Ureter (tissue), 1 donor: ENCODE results near the gene ADPRM. TPM values are rescaled to one million over a fixed set of nuclear protein-coding genes. Genes with fewer than 3 reads are reported as not detected.

Experiments
- DNase-seq: peaks from one replicate; pipeline ENCODE4 v3.0.0-alpha.2; 2020; ENCODE audit warnings: low spot score
- total RNA-seq: library from RNA; stranded (reverse); gene quantifications from one replicate; pipeline ENCODE4 v1.2.4, GENCODE V29; 2023
- donor health status: DM: yes; HTN: yes; CAD: no.

The ADPRM gene
- total RNA-seq, 1 donor from 2014 or later = 12.8 TPM

DNA sequence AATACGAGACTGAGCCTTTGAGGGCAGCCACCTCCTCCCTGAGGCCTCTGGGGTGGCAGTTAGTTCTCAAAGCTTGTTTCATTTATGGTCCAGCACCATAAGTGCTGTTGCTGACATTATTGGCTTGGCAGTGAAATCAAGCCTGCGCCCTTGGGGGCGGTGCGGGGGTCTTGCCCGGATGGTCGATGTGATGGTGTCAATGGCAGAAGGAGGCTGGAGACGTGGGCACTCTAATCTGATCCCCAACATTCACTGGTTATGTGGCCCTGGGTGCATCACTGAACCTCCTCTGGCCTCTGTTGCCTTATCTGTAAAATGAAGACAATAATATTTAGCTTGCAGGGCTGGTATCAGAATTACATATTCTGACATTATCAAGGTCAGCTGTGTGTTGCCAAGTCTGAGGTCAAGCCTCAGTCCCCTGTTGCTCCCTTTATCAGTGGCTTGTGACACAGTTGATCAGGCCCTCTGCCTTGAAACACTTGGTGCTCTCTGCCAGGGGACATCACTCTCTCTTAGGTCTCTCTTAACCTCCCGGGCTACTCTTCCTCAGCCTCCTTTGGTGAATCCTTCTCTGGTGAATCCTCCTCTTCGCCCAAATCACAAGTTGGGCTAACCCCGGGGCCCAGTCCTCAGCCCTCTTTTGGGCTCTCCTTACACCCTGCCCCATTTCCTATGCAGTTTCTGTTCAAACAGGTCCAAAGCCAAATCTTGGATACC lies 44.2 kb downstream of the ADPRM start:
- DNase-seq = no peak

DNA sequence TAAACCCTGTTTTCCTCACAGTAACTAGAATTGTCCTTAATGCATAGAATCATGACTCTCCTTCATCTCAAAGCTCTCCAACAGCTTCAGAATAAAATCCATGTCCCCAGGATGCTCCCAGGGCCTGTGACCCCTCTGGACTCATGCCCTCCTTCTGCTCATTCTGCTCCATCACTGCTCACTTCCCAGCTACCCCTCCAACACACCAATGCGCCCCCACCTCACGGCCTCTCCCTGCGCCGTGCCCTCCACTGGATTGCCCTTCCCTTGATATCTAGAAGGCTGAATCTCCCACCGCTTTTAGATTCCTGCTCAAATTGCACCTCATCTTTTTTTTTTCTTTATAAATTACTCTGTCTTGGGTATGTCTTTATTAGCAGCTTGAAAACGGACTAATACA lies 45.0 kb downstream of the ADPRM start:
- no peak for DNase-seq

DNA sequence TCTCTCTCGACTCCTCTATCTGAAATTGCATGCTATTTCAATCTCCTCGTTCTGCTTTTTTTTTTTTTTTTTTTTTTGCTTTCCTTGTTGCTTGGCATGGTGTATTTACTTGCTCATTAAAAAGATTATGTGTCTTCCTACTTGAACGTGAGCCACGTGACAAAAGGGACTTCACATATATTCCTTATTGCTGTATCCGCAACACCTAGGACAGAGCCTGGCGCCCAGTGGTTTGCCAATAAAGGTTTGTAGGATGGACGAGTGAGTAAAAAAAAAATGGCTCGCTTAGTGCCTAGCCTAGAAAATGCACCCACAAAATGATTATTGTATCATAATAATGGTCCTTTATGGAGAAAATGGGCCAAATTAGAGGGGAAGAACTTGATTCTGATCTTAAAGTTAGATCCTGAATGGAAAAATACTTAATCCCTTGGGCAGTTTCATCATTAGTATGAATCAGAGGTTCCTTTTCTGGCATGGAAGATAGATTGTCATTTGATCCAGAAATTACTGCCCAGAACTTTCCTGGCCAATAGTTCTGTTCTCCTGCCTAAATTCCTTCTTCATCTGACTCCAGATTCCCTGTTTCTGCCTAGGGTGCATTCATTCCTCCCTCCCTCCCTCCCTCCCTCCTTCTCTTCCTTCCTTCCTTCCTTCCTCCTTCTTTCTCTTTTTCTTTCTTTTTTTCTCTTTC lies 46.1 kb downstream of the ADPRM start:
- no peak for DNase-seq

DNA sequence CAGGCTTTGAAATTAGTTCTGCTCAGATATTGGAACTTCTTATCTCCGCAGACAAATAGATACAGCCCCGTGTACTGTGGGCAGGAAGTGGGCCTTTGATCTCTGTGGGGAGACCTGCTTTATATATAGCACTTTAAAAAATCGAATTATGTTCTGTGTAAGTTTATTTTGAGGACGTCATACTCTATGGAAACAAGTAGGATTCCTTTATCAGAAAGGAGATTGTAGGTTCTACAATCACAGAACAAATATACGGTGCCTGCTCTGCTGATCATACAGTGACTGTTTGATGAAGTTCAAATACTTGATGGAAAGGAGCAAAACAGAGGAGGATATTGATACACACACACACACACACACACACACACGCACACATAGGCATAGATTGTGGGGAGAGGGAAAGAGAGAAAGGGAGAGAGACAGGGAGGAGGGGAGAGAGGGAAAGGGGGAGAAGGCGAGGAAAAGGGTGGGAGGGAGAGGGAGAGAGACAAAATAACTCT lies 47.2 kb downstream of the ADPRM start:
- DNase-seq = no peak

DNA sequence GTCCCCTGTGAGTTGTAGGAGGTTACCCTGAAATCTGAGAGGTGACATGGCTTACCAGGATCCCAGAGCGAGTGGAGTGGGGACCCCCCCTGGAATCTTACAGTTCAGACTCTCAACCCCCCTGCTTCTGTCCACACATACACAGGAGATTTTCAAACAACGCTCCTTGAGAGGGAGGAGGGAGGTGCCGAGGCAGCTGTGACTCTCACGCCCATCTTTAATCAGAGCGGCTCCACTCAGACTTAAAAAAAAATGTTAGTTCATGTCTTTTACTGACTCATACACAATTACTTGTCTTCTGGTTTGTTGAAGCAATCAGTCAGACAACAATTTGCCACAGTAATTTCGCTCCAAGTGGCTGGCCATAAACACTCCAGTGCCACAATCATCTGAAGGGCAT lies 47.8 kb downstream of the ADPRM start:
- DNase-seq = no peak

DNA sequence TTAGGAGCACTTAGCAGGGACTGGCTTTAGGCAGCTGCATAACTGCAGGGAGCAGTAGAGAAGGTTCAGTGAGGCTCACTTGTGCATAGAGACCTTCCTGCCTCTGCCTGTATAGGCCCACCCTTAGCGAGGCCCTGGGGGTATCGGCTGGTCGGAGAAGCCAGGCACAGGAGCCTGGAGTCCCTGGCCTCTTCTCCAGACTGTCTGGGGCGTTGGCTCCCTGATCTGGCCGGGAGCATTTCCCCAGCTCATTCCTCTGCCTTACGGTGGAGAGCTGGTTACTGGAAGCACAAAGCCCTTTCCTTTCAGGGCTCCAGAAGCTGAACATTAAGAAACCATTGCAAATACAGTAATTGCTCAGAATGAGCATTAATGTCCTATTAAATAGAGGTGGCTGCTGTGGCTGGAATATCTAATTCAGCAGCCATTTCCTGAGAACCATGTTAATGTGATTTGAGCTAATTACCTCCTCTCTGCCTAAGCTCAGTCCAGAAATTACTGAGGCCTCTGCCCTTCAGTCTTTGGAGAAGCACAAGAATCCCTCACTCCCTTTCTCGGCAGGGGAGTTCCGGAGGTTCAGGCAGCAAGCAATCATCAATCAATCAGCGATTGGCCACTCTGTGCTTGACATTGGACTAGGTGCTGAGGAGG lies 51.3 kb downstream of the ADPRM start:
- no peak for DNase-seq

DNA sequence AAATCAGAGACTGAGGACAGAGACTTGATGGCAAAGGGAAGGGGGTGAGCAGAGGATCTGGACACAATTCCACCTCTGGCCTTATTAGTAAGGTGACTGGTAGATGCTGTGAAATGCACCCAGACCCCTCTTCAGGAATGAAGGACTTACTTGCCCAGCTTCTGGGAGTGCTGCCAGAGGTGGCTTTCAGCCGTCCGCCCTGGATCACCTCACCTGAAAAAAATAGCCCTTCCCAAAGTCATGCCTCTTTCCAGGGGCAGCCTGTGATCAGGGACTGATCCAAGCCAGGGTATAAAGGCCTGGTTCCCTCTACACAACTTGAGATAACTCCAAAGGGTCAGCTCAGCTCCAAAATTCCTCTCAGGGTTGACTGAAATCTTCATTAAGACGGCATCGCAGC lies 52.8 kb downstream of the ADPRM start:
- DNase-seq = no peak

DNA sequence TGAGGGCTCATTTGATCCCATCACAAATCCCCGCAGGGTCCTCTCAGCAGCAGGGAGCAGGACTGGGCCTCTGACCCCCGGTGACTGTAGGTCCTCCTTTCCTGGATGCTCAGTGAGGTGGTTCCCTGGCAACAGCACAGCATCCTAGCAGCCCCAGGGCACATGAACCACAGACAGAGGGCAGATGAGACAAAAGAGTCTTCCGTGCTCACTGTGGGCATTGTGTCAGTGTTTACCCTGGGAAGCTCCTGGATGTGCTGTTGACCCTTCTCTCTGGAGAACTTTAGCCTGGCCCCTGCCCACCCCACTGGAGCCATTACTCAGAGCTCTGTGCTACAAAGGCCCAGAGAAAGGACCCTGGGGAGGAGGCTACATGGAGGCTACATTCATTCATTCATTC lies 54.2 kb downstream of the ADPRM start:
- DNase-seq = no peak

DNA sequence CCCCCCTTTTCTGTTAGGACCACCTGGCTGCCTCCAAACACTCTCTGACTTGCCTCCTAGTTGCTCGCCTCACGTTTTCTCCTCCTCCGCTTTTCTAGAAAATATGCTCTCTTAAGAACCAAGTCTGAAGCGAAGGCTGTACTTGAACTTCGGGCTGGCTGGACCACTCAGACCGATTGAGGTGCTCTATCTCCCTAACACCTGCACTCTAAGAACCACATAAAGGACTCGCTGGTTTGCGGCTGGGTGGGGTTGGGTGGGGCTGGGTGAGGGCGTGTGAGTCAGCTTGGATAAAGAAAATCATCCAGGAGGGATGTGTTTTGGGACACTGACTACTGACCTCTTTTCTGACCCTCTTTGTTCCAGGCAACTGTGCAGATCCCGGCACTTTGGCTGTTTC lies 55.3 kb downstream of the ADPRM start:
- no peak for DNase-seq

DNA sequence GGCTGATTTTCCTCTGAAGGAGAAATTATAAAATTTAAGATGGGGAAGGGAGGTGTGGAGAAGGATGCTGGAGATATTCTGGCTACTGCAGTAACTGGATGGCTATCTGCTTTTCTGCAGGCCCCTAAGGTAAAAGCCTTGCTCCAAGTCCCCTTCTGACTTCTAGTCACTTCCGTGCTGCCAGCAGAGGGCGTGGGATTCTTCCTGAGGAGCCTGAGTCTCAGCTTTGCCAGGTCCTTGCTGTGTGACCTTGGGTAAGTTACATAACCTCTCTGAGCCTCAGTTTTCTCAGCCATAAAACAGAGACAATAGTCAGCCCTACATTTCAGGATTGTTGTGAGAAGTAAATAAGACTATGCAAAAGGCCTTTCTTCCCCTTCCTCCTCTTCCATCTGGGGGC lies 56.7 kb downstream of the ADPRM start:
- DNase-seq = no peak

DNA sequence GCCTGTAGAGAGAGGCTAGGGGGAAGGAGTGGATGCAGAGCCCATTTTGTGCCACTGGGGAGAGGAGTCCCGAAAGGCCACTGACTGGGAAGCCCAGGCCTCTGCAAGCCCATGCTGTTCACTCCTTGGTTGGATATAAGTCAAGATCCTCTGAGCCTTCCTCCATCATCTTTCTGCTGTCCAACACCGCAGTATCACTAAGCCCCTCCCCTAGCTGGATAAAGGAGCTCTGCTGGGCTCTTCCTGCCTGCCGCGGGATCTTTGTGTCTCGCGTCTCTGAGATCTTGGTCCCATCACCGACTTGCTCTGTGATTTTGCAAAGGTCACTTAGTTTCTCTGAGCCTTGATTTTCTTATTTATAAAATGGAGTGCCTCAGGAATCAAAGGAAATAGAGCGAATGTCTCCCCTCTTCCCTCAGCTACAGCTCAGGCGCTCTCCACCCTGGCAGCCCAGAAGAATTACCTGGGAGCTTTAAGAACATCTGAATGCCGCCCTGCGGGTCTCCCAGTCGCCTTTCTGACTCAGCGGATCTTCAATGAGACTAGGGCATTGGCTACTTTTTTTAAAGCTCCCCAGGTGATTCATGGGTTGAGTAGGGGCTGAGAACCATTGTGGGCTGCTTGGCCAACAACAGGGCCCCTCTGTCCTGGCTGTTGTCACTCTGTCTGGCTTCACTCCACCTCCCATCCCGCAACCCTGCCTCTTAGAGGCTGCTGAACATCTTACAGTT lies 57.6 kb downstream of the ADPRM start:
- DNase-seq = no peak

DNA sequence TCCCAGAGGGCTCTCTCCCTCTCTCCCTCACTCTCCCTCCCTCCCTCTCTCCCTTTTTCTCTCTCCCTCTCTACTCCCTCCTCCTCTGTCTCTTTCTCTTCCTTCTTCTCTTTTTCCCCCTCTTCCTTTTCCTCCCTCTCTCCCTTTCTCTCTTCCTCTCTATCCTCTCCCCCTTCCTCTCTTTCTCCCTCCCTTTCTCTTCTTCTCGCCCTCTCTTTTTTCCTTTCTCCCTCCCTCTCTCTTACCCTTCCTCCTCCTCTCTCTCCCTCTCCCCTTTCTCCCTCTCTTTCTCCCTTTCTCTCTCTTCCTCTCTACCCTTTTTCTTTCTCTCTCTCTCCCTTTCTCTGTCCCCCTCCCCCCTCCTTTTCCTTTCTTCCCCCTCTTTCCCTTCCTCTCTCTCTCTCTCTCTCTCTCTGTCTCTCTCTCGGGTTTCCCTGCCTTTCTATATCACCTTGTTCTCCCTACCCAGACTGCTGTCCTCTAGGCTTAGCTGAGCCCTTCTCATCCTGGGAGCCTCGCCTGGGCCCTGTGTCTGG lies 58.3 kb downstream of the ADPRM start:
- DNase-seq = no peak

DNA sequence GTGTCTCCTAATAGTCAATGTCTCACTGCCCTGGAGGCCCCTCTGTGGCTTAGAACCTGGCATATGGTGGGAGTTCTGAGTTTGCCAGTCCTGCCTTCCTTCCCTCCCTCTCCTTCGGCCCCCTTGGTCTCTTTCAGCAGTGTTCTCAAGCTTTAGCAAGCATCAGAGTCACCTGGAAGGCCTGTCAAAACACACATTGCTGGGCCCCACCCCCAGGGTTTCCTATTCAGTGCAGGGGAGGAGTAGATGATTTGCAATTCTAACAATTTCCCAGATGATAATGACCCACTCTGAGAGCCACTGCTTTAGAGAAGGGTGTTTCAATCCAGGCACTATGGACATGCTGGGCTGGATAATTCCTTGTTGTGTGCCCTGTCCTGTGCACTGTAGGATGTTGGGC lies 58.8 kb downstream of the ADPRM start:
- DNase-seq = no peak

DNA sequence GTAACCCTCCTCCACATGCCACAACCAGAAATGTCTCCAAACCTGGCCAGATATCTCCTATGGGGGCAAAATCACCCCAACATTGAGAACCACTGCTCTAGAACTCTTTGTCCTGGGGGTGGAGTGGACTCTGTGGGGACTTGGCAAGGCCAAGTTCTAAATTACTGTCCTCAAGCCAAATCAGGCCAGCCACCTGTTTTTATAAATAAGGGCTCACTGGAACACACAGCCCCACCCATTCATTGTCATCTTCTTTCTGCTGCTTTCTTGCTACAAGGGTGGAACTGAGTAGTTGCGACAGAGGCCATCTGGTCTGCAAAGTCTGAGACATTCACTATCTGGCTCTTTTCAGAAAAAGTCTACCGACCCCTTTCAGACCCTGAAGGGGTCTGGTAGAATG lies 59.2 kb downstream of the ADPRM start:
- DNase-seq = no peak

DNA sequence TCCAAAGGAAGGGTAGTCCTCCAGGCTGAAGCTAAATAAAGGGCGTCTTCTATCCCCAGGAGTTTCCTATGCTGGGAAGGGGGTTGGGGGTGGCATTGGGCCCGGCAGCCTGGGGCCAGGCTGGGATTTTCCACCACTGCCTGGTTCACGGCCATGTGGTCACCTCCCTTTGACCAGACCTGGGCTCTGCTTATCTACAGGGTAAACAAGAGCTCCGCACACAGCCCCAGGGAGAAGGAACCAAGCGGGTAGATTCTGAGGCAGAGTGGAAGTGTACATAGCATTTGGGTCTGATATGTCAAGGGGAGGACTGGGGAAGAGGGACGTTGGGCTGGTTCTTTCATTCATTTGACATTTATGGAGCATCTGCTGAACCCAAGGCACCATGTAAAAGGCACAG lies 59.7 kb downstream of the ADPRM start:
- no peak for DNase-seq

DNA sequence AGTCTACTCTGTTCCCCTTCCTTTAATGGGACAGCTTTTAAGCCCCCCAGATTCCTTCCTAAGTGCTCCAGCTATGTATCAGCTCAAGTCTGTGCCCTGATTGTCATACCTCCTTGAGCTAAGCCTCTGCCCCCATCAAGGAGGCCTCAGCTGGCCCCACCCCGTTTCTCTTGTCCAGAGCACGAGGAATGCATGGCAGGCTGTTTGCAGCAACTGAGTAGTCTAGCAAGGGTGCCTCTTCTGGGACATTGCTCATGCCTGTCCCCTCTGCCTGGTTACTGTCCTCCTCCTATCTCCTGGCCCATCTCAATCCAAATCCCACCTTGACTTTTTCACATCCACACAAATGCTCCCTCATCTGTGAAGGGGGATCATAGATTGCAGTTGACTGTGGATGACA lies 60.3 kb downstream of the ADPRM start:
- no peak for DNase-seq

DNA sequence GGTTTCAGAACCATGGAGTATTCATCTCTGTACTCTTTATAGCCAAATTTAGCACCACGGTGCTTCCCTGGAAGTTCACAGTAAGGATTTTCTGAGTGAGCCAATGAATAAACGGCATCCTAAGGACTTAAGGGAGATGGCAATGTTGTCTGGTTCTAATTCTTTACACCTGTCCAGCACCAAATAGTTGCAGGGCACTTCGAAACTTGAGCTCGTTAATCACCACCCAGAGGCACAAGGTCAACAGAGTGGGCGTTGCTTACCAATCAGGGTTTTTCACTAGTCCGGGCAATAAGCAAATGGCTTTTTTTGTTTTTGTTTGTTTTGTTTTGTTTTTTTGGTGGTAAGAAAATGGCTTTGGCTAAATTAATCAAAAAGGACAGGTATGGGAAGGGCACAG lies 60.7 kb downstream of the ADPRM start:
- DNase-seq = no peak

Other genes starting within 250 kb of the ADPRM start
- not detected for gene MYH4, start 228.0 kb upstream of the ADPRM start, total RNA-seq
- 0.05 TPM for gene MYH1, start 179.1 kb upstream of the ADPRM start, total RNA-seq
- 0.78 TPM for gene MYH2, start 147.9 kb upstream of the ADPRM start, total RNA-seq
- gene MYH3, start 40.3 kb upstream of the ADPRM start, total RNA-seq = 6.2 TPM
- 35.9 TPM for gene SCO1, start 61 bp upstream of the ADPRM start, total RNA-seq
- gene TMEM220, start 32.4 kb downstream of the ADPRM start, total RNA-seq = 17.6 TPM
- gene TMEM238L, start 106.5 kb downstream of the ADPRM start, total RNA-seq = 12.4 TPM
- gene PIRT, start 140.5 kb downstream of the ADPRM start, total RNA-seq = not detected